ENCODE measurements around the gene DGKH. TPM values are rescaled to one million over a fixed set of nuclear protein-coding genes. Genes with fewer than 3 reads are reported as not detected.

The DGKH gene
- total RNA-seq, 2 experiments from 2014 or later: 8.9 to 11.6 TPM

DNA sequence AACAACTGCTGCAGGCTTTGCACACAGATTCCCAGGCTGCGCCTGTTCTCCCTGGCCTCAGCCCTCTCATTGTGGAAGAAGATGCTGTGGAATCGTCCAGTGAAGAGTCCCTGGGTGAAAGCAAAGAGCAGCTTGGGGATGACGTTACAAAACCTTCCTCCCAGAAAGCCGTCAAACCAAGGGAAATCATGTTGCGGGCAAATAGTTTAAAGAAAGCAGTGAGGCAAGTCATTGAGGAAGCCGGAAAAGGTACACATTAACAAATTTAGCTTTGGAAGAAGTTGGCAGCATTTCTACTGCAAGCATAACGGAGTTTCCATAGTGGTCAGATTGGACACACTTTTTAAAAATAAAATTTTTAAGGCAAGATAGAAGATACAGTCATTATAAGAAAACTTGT is 140.6 kb downstream of the DGKH start:
- Mint-ChIP-seq H3K27ac (no peak overlapping the region), H3K4me3 (no peak overlapping the region), H3K9me3 (no peaks in the 10 kb centered on the region), H3K4me1 (ENCODE audit: low read depth) (no peaks in the 10 kb centered on the region), H3K27me3 (no peaks in the 10 kb centered on the region), H3K36me3 (peaks cover 15% of the 10 kb centered on the region)
- CTCF ChIA-PET: no interaction called here
- no peak for DNase-seq
- intact Hi-C loops (cut with micrococcal nuclease): no loop called here
- POLR2A ChIA-PET: no interaction called here

- ChIA-PET POLR2A (no interaction called here), CTCF (interaction anchor here (0.8 kb wide), 1 partner anchor 10 kb away, joined by 3 read pairs; no protein-coding TSS in a partner anchor)
- Mint-ChIP-seq H3K4me3 (no peak overlapping the region), H3K36me3 (peaks cover 15% of the 10 kb centered on the region), H3K4me1 (ENCODE audit: low read depth) (no peaks in the 10 kb centered on the region), H3K9me3 (no peaks in the 10 kb centered on the region), H3K27ac (no peak overlapping the region), H3K27me3 (no peaks in the 10 kb centered on the region)
- DNase-seq: no peak
- intact Hi-C loops (cut with micrococcal nuclease): no loop called here
These were observed 142.1 kb downstream of the DGKH start for GRCh38 chr13:42190529-42190928.

GRCh38 chr13:42211704-42212464 is 163.4 kb downstream of the DGKH start:
- Mint-ChIP-seq H3K27me3 (no peaks in the 10 kb centered on the region), H3K27ac (no peak overlapping the region), H3K36me3 (peaks cover 24% of the 10 kb centered on the region), H3K9me3 (peaks cover 5% of the 10 kb centered on the region), H3K4me3 (no peak overlapping the region), H3K4me1 (ENCODE audit: low read depth) (no peaks in the 10 kb centered on the region)
- CTCF ChIA-PET: no interaction called here
- intact Hi-C loops (cut with micrococcal nuclease): no loop called here
- POLR2A ChIA-PET: no interaction called here
- DNase-seq: no peak

DNA sequence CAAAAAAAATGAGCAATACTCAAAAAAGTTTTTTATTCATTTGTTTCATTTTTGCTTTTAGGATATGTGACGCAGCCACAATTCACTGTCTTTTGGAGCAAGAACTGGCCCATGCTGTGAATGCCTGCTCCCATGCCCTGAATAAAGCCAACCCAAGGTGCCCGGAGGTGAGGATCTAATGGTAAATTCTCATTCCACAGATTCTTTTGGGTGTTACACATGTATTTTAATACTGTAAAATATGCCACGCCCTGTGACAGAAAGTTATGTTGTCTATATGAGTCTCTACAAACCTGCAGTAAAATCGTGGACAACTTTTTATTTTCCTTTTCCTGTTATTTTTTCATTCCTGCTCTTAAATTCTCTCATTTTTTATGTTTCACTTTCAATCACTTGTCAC is 166.0 kb downstream of the DGKH start:
- Mint-ChIP-seq H3K4me3 (no peak overlapping the region), H3K4me1 (ENCODE audit: low read depth) (no peaks in the 10 kb centered on the region), H3K27ac (no peak overlapping the region), H3K27me3 (no peaks in the 10 kb centered on the region), H3K36me3 (peaks cover 24% of the 10 kb centered on the region), H3K9me3 (peaks cover 5% of the 10 kb centered on the region)
- no peak for DNase-seq
- intact Hi-C loops (cut with micrococcal nuclease): no loop called here
- ChIA-PET CTCF (no interaction called here), POLR2A (no interaction called here)

DNA sequence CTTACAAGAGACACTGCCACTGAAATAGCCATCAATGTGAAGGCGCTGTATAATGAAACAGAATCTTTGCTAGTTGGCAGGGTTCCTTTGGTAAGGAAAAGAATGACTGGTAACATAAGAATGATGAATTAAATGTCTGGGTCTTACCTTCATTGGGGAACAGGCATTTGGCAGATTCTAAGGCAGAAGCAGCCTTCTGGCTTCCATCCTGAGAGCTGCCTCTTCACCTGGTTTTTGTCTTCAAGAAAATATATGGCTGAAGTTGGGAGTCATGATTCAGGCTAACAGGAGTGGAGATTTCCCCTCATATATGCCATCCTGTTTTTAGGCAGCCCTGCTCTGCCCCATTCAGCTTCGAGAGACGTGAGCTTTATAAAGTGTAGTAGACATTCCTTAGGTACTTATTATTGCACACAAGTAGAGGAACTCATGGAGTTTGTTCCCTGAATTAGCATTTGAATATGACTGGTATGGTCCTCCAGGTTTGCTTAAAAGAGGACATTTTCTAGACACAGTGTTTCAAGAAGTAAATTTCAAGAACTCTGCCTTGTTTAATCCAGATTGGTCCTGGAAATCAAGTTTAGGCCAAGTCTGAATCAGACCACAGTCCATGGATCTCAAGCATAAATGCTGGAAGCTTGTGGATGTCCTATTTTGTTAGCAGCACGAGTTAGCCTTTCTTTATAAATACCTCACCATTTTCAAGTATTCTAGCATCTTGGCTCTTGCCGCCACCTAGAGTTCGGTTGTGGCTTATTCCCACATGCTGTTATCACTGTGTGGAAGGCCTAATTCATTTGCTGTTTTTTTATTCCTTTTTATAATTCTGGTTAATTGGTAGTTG is 167.4 kb downstream of the DGKH start:
- Mint-ChIP-seq H3K9me3 (peaks cover 5% of the 10 kb centered on the region), H3K36me3 (peaks cover 24% of the 10 kb centered on the region), H3K4me3 (no peak overlapping the region), H3K4me1 (ENCODE audit: low read depth) (no peaks in the 10 kb centered on the region), H3K27ac (no peak overlapping the region), H3K27me3 (no peaks in the 10 kb centered on the region)
- ChIA-PET CTCF (interaction anchor here (0.6 to 1.8 kb wide), 2 partner anchors 227 to 547 kb away, joined by 3 to 5 read pairs; no protein-coding TSS in a partner anchor), POLR2A (no interaction called here)
- peak; percentile 46 for DNase-seq
- intact Hi-C loops (cut with micrococcal nuclease): no loop called here

GRCh38 chr13:42216422-42216735 is 167.9 kb downstream of the DGKH start:
- H3K4me1 Mint-ChIP-seq (ENCODE audit: low read depth): no peaks in the 10 kb centered on the region
- peaks cover 19% of the 10 kb centered on the region for H3K36me3 Mint-ChIP-seq
- POLR2A ChIA-PET: no interaction called here
- no peak overlapping the region for H3K27ac Mint-ChIP-seq
- CTCF ChIA-PET: interaction anchor here (1.8 kb wide), 1 partner anchor 548 kb away, joined by 5 read pairs; no protein-coding TSS in a partner anchor
- H3K9me3 Mint-ChIP-seq: peaks cover 5% of the 10 kb centered on the region
- H3K27me3 Mint-ChIP-seq: no peaks in the 10 kb centered on the region
- H3K4me3 Mint-ChIP-seq: no peak overlapping the region
- DNase-seq: no peak
- intact Hi-C loops (cut with micrococcal nuclease): no loop called here

DNA sequence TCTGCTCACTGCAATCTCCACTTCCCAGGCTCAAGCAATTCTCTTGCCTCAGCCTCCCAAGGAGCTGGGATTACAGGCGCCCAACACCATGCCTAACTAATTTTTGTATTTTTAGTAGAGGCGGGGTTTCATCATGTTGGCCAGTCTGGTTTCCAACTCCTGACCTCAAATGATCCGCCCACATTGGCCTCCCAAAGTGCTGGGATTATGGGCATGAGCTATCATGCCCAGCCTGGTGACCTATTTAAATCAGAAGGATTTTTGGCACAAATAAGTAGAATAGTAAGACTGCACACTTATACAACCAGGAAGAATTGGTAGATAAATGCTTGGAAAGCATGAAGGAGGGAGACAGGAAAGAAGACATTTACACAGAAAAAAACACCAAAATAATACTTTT is 170.1 kb downstream of the DGKH start:
- Mint-ChIP-seq H3K4me1 (ENCODE audit: low read depth) (no peaks in the 10 kb centered on the region), H3K9me3 (no peaks in the 10 kb centered on the region), H3K27ac (no peak overlapping the region), H3K27me3 (no peaks in the 10 kb centered on the region), H3K4me3 (no peak overlapping the region), H3K36me3 (peaks cover 12% of the 10 kb centered on the region)
- intact Hi-C loops (cut with micrococcal nuclease): no loop called here
- POLR2A ChIA-PET: no interaction called here
- CTCF ChIA-PET: no interaction called here
- DNase-seq: no peak

GRCh38 chr13:42219051-42219450 is 170.6 kb downstream of the DGKH start:
- H3K27me3 Mint-ChIP-seq: no peaks in the 10 kb centered on the region
- H3K36me3 Mint-ChIP-seq: peaks cover 12% of the 10 kb centered on the region
- intact Hi-C loops (cut with micrococcal nuclease): no loop called here

DNA sequence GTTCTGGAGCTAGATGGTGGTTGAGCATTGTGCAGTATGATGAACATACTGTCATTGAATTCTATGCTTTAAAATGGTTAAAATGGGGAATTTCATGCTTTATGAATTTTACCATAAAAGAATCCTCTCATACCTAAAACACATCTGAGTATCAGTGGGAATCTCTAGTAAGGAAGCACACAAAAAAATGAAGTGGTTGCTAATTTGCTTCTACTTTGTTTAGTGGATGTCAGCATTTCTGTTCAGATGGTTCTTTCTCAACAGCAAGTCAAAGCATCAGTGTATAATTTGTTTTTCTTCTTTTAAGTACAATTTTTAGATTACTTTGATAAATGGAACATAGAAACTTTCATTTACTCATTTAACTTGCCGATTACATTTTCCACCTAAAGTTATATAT is 171.4 kb downstream of the DGKH start:
- DNase-seq: no peak
- H3K27me3 Mint-ChIP-seq: no peaks in the 10 kb centered on the region
- peaks cover 13% of the 10 kb centered on the region for H3K36me3 Mint-ChIP-seq
- no peaks in the 10 kb centered on the region for H3K9me3 Mint-ChIP-seq
- CTCF ChIA-PET: no interaction called here
- intact Hi-C loops (cut with micrococcal nuclease): no loop called here
- H3K27ac Mint-ChIP-seq: no peak overlapping the region
- POLR2A ChIA-PET: no interaction called here
- no peaks in the 10 kb centered on the region for H3K4me1 Mint-ChIP-seq (ENCODE audit: low read depth)
- no peak overlapping the region for H3K4me3 Mint-ChIP-seq

More at GRCh38 chr13:42219051-42219450, 170.6 kb downstream of the DGKH start:
- no peaks in the 10 kb centered on the region for H3K4me1 Mint-ChIP-seq (ENCODE audit: low read depth)
- ChIA-PET POLR2A (no interaction called here), CTCF (no interaction called here)
- H3K4me3 Mint-ChIP-seq: no peak overlapping the region
- H3K9me3 Mint-ChIP-seq: no peaks in the 10 kb centered on the region
- no peak for DNase-seq
- H3K27ac Mint-ChIP-seq: no peak overlapping the region

GRCh38 chr13:42221121-42221765 is 172.8 kb downstream of the DGKH start:
- no peak for DNase-seq
- POLR2A ChIA-PET: no interaction called here
- H3K27me3 Mint-ChIP-seq: no peaks in the 10 kb centered on the region
- H3K27ac Mint-ChIP-seq: no peak overlapping the region
- intact Hi-C loops (cut with micrococcal nuclease): no loop called here
- no peak overlapping the region for H3K4me3 Mint-ChIP-seq
- CTCF ChIA-PET: no interaction called here
- H3K4me1 Mint-ChIP-seq (ENCODE audit: low read depth): no peaks in the 10 kb centered on the region
- H3K36me3 Mint-ChIP-seq: peaks cover 21% of the 10 kb centered on the region
- H3K9me3 Mint-ChIP-seq: no peaks in the 10 kb centered on the region

DNA sequence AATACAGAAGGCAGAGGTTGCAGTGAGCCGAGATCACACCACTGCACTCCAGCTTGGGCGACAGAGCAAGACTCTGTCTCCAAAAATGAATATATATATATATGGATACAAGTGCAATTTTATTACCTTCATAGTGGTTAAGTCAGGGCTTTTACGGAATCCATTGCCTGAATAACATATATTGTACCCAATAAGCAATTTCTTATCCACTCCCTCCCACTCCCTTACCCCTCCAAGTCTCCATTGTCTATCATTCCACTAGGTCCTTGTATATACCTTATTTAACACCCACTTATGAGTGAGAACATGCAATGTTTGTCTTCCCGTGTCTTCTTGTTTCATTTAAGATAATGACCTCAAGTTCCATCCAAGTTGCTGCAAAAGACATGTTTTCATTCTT is 175.2 kb downstream of the DGKH start:
- CTCF ChIA-PET: interaction anchor here (1.5 kb wide), 1 partner anchor 23 kb away, joined by 3 read pairs; no protein-coding TSS in a partner anchor
- no peak for DNase-seq
- intact Hi-C loops (cut with micrococcal nuclease): no loop called here
- H3K27ac Mint-ChIP-seq: no peak overlapping the region
- POLR2A ChIA-PET: no interaction called here
- no peak overlapping the region for H3K4me3 Mint-ChIP-seq
- peaks cover 24% of the 10 kb centered on the region for H3K36me3 Mint-ChIP-seq
- no peaks in the 10 kb centered on the region for H3K4me1 Mint-ChIP-seq (ENCODE audit: low read depth)
- no peaks in the 10 kb centered on the region for H3K27me3 Mint-ChIP-seq
- H3K9me3 Mint-ChIP-seq: no peaks in the 10 kb centered on the region

- H3K9me3 Mint-ChIP-seq: no peaks in the 10 kb centered on the region
These were observed 176.6 kb downstream of the DGKH start for GRCh38 chr13:42225051-42225450.

More at GRCh38 chr13:42225051-42225450, 176.6 kb downstream of the DGKH start:
- intact Hi-C loops (cut with micrococcal nuclease): no loop called here
- Mint-ChIP-seq H3K4me1 (ENCODE audit: low read depth) (no peaks in the 10 kb centered on the region), H3K27ac (no peak overlapping the region), H3K27me3 (no peaks in the 10 kb centered on the region), H3K4me3 (no peak overlapping the region), H3K36me3 (peaks cover 25% of the 10 kb centered on the region)
- ChIA-PET POLR2A (no interaction called here), CTCF (no interaction called here)
- DNase-seq: no peak

All from activated CD4-positive, alpha-beta memory T cell treated with anti-CD3 and anti-CD28 coated beads for 36 hours (primary cell).